MG63 (cell line): ENCODE results near the gene BCL2L14. TPM values are rescaled to one million over a fixed set of nuclear protein-coding genes. Genes with fewer than 3 reads are reported as not detected.
"Not testable (repeated sequence)": the region's sequence is repeated elsewhere in the genome, so short reads cannot be mapped to it uniquely, and the experiment has no call there.

ENCODE experiments used
- DNase-seq: peaks from one replicate; pipeline ENCODE4 v3.0.0-alpha.2; 2020
- H3K27me3 ChIP-seq: fragments of 250-450 bp; sonication (Bioruptor Pico); 2 replicates; pipeline ENCODE4 v1.5.1; 2020; ENCODE audit warnings: mild to moderate bottlenecking, moderate library complexity
- H3K36me3 ChIP-seq: fragments of 250-450 bp; sonication (Bioruptor Pico); 2 replicates; pipeline ENCODE4 v1.5.1; 2020; ENCODE audit warnings: mild to moderate bottlenecking, moderate library complexity
- H3K4me3 ChIP-seq: fragments of 250-450 bp; sonication (Bioruptor Pico); 2 replicates; pipeline ENCODE4 v1.5.1; 2020; ENCODE audit warnings: mild to moderate bottlenecking, moderate library complexity
- H3K9me3 ChIP-seq: fragments of 250-450 bp; sonication (Bioruptor Pico); 2 replicates; pipeline ENCODE4 v1.5.1; 2020; ENCODE audit warnings: mild to moderate bottlenecking, moderate library complexity
- total RNA-seq: library from RNA; depleted of rRNA; stranded (reverse); fragments of >200 nt; shearing (Covaris generic); gene quantifications from 2 replicates; pipeline ENCODE4 v1.2.3, GENCODE V29; 2014; ENCODE audit warnings: low replicate concordance

The BCL2L14 gene
- total RNA-seq, 1 experiment from 2014 or later, result not detected

DNA sequence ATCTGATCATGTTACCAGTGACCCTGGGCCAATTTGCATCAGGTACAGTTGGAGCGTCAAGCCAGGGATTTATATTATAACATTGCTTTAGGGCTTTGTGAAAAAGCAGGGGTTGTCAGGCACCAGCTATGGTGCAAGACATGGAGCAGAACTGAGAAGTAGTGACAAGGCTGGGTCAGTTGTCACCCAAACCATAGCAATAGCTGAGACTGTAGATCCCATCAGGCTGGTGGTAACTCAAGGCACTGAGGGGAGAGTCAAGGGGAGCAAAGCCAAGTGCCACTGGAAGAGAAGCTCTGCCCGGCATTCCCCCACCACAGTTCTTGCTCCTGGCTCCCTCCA, 16.9 kb downstream of the BCL2L14 start:
- H3K4me3 ChIP-seq, result no peak overlapping the region
- H3K27me3 ChIP-seq, result no peaks in the 10 kb centered on the region
- H3K36me3 ChIP-seq, result no peaks in the 10 kb centered on the region
- no peaks in the 10 kb centered on the region for H3K9me3 ChIP-seq
- no peak for DNase-seq

DNA sequence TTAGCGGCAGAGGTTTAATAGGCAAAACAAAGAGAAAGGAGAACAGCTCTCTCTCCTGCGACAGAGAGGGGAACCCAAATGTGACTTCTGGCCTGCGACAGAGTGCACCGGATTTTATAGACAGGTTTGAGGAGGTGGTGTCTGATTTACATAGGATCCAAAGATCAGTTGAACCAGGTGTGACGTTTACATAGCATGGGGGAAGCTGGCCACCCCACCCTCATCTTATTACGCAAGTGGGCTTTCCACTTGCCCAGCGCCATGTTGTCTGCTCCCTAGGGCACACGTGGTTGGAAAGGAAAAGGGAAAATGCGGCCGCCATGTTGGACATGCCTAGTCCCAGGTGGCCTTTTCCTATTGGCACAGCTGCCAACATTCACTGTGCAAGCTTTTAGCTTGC, 17.4 kb downstream of the BCL2L14 start:
- no peaks in the 10 kb centered on the region for H3K9me3 ChIP-seq
- DNase-seq, result no peak
- H3K36me3 ChIP-seq, result no peaks in the 10 kb centered on the region
- H3K27me3 ChIP-seq, result no peaks in the 10 kb centered on the region
- no peak overlapping the region for H3K4me3 ChIP-seq

DNA sequence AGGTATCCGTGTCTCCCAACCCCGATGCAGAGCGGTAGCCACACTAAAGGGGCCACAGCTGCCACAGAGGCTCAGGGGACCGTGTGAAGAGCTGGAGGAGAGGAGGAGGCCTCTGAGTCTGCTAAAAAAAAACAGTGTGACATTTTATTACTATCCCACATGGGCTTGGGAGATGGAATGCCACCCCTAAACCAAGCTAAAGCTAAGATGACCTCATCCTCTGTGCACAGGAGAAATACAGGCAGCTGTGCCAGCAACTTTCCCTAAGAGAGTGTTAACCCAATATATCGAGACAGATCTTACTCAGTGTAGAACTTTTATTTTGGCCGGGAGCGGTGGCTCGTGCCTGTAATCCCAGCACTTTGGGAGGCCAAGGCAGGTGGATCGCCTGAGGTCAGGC, 18.0 kb downstream of the BCL2L14 start:
- Histone ChIP-seq H3K27me3 (no peaks in the 10 kb centered on the region), H3K4me3 (no peak overlapping the region), H3K36me3 (no peaks in the 10 kb centered on the region), H3K9me3 (no peaks in the 10 kb centered on the region)
- DNase-seq, result no peak

DNA sequence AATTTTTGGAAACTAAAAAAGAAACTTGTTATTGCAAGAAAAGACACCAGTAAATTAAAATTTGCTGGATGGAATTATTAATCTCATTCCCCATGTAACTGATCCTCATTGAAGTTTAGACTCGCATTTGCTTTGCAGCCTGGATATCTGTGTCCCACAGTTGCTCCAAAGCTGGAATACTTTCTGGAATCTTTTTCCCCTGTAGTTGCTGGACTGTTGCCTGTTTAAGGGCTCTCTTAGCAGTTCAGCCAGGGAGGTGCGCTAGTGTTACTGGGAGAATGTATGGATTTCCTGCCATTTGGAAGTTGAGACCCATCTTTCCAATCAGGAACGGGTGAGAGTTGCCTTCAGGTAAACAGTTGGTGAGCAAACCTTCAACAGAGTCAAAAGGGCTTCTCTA, 20.3 kb downstream of the BCL2L14 start:
- no peak for DNase-seq
- no peaks in the 10 kb centered on the region for H3K9me3 ChIP-seq
- H3K27me3 ChIP-seq, result no peaks in the 10 kb centered on the region
- no peak overlapping the region for H3K4me3 ChIP-seq
- H3K36me3 ChIP-seq, result no peaks in the 10 kb centered on the region

GRCh38 chr12:12091977-12092663, 21.4 kb downstream of the BCL2L14 start:
- H3K36me3 ChIP-seq, result no peaks in the 10 kb centered on the region
- no peak for DNase-seq
- H3K9me3 ChIP-seq, result no peaks in the 10 kb centered on the region

GRCh38 chr12:12094481-12094880, 23.7 kb downstream of the BCL2L14 start:
- Histone ChIP-seq H3K27me3 (no peaks in the 10 kb centered on the region), H3K9me3 (no peaks in the 10 kb centered on the region), H3K4me3 (no peak overlapping the region), H3K36me3 (no peaks in the 10 kb centered on the region)
- DNase-seq, result no peak

More at GRCh38 chr12:12091977-12092663, 21.4 kb downstream of the BCL2L14 start:
- Histone ChIP-seq H3K4me3 (no peak overlapping the region), H3K27me3 (no peaks in the 10 kb centered on the region)

- no peaks in the 10 kb centered on the region for H3K27me3 ChIP-seq
- H3K9me3 ChIP-seq, result no peaks in the 10 kb centered on the region
- no peak for DNase-seq
These were observed 24.3 kb downstream of the BCL2L14 start for GRCh38 chr12:12095021-12095420.

GRCh38 chr12:12097891-12098690, 27.4 kb downstream of the BCL2L14 start:
- H3K9me3 ChIP-seq, result no peaks in the 10 kb centered on the region
- no peaks in the 10 kb centered on the region for H3K27me3 ChIP-seq
- no peak for DNase-seq
- no peaks in the 10 kb centered on the region for H3K36me3 ChIP-seq
- no peak overlapping the region for H3K4me3 ChIP-seq

More at GRCh38 chr12:12095021-12095420, 24.3 kb downstream of the BCL2L14 start:
- Histone ChIP-seq H3K36me3 (no peaks in the 10 kb centered on the region), H3K4me3 (no peak overlapping the region)

DNA sequence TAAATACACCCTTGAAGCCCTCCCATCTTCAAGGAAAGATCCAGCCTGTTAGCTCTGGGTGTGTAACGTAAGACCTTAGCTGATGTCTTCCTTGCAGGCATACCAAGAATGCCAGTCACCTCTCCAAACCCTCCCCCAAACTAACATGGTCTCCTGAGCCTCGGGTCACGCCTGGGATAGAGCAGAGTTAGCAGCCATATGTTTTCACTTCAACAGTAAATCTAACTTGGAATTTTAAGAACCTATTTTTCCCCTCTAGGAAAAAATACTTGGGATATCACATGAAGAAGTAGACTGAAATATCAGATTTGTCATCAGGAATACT, 27.9 kb downstream of the BCL2L14 start:
- no peaks in the 10 kb centered on the region for H3K9me3 ChIP-seq
- no peaks in the 10 kb centered on the region for H3K27me3 ChIP-seq
- H3K36me3 ChIP-seq, result no peaks in the 10 kb centered on the region
- H3K4me3 ChIP-seq, result no peak overlapping the region
- DNase-seq, result no peak

DNA sequence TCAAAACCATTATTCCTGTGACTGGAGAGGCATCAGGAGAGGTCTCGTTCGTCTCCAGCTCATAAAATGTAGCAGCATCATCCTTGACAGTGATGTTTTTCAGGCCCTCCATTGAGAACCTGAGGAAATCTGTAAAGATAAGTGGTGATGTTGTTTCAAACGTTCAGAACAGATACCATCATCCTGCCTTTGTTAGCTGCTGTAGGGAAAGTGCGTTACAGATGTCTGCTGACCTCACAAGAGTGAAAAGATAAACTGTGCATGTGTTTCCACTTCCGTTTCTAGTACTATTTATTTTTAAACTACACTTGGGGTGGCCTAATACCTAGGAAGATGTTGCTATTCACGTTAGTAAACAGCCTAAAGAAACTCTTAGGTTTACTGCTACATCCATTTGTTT, 28.4 kb downstream of the BCL2L14 start:
- Histone ChIP-seq H3K27me3 (no peaks in the 10 kb centered on the region), H3K4me3 (no peak overlapping the region), H3K9me3 (peaks cover 2% of the 10 kb centered on the region; the same call in 1 of the 2 replicates), H3K36me3 (no peaks in the 10 kb centered on the region)
- no peak for DNase-seq

- Histone ChIP-seq H3K36me3 (no peaks in the 10 kb centered on the region), H3K9me3 (peaks cover 11% of the 10 kb centered on the region), H3K27me3 (no peaks in the 10 kb centered on the region), H3K4me3 (no peak overlapping the region)
- peak; percentile 12 for DNase-seq
These were observed 36.9 kb downstream of the BCL2L14 start for GRCh38 chr12:12107678-12108077.

- no peak for DNase-seq
- Histone ChIP-seq H3K4me3 (no peak overlapping the region), H3K27me3 (no peaks in the 10 kb centered on the region), H3K9me3 (peaks cover 11% of the 10 kb centered on the region), H3K36me3 (no peaks in the 10 kb centered on the region)
These were observed 37.8 kb downstream of the BCL2L14 start for GRCh38 chr12:12108441-12109058.

DNA sequence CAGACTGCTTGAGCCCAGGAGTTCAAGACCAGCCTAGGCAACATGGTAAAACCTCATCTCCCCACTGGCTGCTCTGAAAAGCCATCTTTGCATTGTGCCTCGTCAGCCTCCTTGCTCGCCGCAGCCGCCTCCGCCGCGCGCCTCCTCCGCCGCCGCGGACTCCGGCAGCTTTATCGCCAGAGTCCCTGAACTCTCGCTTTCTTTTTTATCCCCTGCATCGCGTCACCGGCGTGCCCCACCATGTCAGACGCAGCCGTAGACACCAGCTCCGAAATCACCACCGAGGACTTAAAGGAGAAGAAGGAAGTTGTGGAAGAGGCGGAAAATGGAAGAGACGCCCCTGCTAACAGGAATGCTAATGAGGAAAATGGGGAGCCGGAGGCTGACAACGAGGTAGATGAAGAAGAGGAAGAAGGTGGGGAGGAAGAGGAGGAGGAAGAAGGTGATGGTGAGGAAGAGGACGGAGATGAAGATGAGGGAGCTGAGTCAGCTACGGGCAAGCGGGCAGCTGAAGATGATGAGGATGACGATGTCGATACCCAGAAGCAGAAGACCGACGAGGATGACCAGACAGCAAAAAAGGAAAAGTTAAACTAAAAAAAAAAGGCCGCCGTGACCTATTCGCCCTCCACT, 40.3 kb downstream of the BCL2L14 start:
- H3K4me3 ChIP-seq, H3K27me3 ChIP-seq, DNase-seq, H3K36me3 ChIP-seq, H3K9me3 ChIP-seq: not testable (repeated sequence)

- no peaks in the 10 kb centered on the region for H3K9me3 ChIP-seq
- no peaks in the 10 kb centered on the region for H3K27me3 ChIP-seq
- peaks cover 2% of the 10 kb centered on the region; the same call in 1 of the 2 replicates for H3K36me3 ChIP-seq
- DNase-seq, result no peak
- no peak overlapping the region for H3K4me3 ChIP-seq
These were observed 44.8 kb downstream of the BCL2L14 start for GRCh38 chr12:12115514-12115913.

DNA sequence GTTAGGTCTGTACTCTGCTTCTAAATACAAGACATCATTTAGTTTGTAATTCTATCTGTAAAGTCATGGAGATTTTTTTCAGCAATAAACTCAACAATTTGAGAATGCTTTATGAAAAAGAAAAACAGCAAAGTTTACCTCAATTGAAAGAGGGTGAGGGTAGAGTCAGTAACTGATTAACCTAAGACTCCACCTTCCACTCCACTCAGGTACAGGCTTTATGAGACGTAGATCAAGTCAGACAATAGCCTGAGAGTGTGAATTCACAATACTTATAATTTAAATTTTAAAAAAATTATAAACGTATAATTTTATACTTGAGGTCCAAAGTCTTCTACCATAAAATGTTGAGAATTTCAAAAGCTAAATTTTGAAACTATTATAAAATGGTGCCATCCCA, 45.9 kb downstream of the BCL2L14 start:
- Histone ChIP-seq H3K27me3 (no peaks in the 10 kb centered on the region), H3K9me3 (no peaks in the 10 kb centered on the region), H3K4me3 (no peak overlapping the region), H3K36me3 (peaks cover 5% of the 10 kb centered on the region)
- DNase-seq, result no peak

DNA sequence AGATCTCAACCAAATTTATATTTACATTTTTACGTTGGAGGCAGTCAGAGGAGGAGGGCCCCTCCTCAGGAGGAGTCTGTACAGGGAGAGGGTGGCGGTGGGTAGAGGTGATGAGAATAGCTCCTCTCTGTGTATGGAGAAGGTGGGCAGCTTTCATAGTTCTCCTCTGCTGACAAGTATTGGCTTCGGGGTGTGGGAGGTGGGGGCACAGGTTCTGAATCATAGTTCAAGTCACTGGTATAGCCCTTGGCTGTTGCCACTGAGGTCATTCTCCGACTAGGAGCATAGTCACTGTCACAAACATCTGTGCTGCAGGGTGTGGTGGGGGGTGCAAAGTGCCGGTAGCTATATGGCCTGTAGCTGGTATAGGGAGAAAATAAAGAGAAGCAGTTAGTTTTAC, 50.3 kb downstream of the BCL2L14 start:
- DNase-seq, result no peak
- Histone ChIP-seq H3K27me3 (no peaks in the 10 kb centered on the region), H3K4me3 (no peak overlapping the region), H3K9me3 (no peaks in the 10 kb centered on the region), H3K36me3 (peaks cover 26% of the 10 kb centered on the region)

DNA sequence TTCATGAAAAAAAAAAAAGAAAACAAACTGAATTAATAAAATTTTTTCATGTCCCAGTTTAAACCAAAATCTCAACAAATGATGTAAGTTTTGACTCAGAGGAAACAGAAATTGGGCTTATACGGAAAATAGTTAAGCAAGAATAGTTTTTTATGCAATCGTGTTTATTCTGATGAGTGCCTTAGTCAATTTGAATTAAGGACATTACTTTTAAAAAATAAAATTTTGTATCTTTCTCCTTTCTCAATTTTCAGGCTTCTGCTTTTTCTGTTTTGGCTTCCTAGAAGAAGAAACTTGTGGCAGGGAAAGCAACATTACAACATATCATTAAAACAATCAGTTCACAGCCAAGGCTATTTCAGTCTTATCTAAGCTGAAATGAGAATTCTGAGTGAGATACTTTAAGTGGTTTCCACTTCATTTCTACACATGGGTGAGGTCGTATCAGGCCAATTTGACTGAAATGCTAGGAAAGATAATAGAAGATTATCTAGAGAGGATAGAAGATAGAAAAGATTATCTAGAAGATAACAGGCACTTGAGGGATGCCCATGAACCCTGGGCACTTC, 52.4 kb downstream of the BCL2L14 start:
- Histone ChIP-seq H3K4me3 (no peak overlapping the region), H3K9me3 (no peaks in the 10 kb centered on the region), H3K27me3 (no peaks in the 10 kb centered on the region), H3K36me3 (peaks cover 41% of the 10 kb centered on the region)
- DNase-seq, result no peak
